Measurements from ENCODE around the gene ARHGAP6. TPM values are rescaled to one million over a fixed set of nuclear protein-coding genes. Genes with fewer than 3 reads are reported as not detected.

ARHGAP6 gene
- total and polyA plus RNA-seq, 8 donors = 7.0 to 25.4 (median 20.5) TPM

- H3K9me3 ChIP-seq = no peaks in the 10 kb centered on the region
- H3K27me3 ChIP-seq = no peaks in the 10 kb centered on the region
- intact Hi-C loops (cut with DNase I) = no loop called here
- TF ChIP-seq CTCF (IDR thresholded peaks at IDR 0.05) = no peak
- no peak overlapping the region for H3K4me3 ChIP-seq
- no peaks in the 10 kb centered on the region for H3K4me1 ChIP-seq
- no peak overlapping the region for H3K27ac ChIP-seq
- no peak for DNase-seq
- no peaks in the 10 kb centered on the region for H3K36me3 ChIP-seq
- ATAC-seq = no peak
Observed at GRCh38 chrX:11434607-11435006, 231.1 kb downstream of the ARHGAP6 start.

GRCh38 chrX:11431786-11432185, 233.9 kb downstream of the ARHGAP6 start:
- DNase-seq (no peak), ATAC-seq (no peak)
- H3K4me3 ChIP-seq = no peak overlapping the region
- no peaks in the 10 kb centered on the region for H3K9me3 ChIP-seq
- no peaks in the 10 kb centered on the region for H3K4me1 ChIP-seq
- intact Hi-C loops (cut with DNase I) = no loop called here
- H3K36me3 ChIP-seq = no peaks in the 10 kb centered on the region
- TF ChIP-seq CTCF (IDR thresholded peaks at IDR 0.05) = no peak
- H3K27ac ChIP-seq = no peak overlapping the region
- peaks cover 0 to 17% of the 10 kb centered on the region in 2 donors for H3K27me3 ChIP-seq

- intact Hi-C loops (cut with DNase I) = no loop called here
- no peak overlapping the region for H3K27ac ChIP-seq
- no peak for TF ChIP-seq CTCF (IDR thresholded peaks at IDR 0.05)
- H3K4me3 ChIP-seq = no peak overlapping the region
- ATAC-seq = no peak
- no peaks in the 10 kb centered on the region for H3K4me1 ChIP-seq
- peaks cover 0 to 28% of the 10 kb centered on the region in 2 donors for H3K27me3 ChIP-seq
- DNase-seq = no peak
- no peaks in the 10 kb centered on the region for H3K9me3 ChIP-seq
- no peaks in the 10 kb centered on the region for H3K36me3 ChIP-seq
Observed at GRCh38 chrX:11430271-11430670, 235.4 kb downstream of the ARHGAP6 start.

- intact Hi-C loops (cut with DNase I) = no loop called here
- H3K27ac ChIP-seq = no peak overlapping the region
Observed at GRCh38 chrX:11429538-11430085, 236.1 kb downstream of the ARHGAP6 start.

More at GRCh38 chrX:11429538-11430085, 236.1 kb downstream of the ARHGAP6 start:
- ATAC-seq = no peak
- Histone ChIP-seq H3K27me3 (peaks cover 0 to 28% of the 10 kb centered on the region in 2 donors), H3K4me3 (no peak overlapping the region), H3K4me1 (no peaks in the 10 kb centered on the region), H3K36me3 (no peaks in the 10 kb centered on the region), H3K9me3 (no peaks in the 10 kb centered on the region)
- no peak for TF ChIP-seq CTCF (IDR thresholded peaks at IDR 0.05)
- no peak for DNase-seq
